Prostate gland (tissue), 2 donors: ENCODE data around the gene PTPN7. TPM values are rescaled to one million over a fixed set of nuclear protein-coding genes. Genes with fewer than 3 reads are reported as not detected.

Source experiments
- DNase-seq: peaks from one replicate; pipeline ENCODE4 v3.0.0-alpha.2; 2019; ENCODE audit warnings: low spot score
- H3K27ac ChIP-seq, 2 donors: fragments of 200-600 bp; sonication (generic); 2 replicates each; pipeline ENCODE4 v1.5.1; 2017 to 2019
- H3K27me3 ChIP-seq: fragments of 200-600 bp; sonication (generic); replicated peaks from 2 replicates; pipeline ENCODE4 v1.5.1; 2019; ENCODE audit not compliant: insufficient read depth
- H3K36me3 ChIP-seq, 2 donors: fragments of 200-600 bp; sonication (generic); 1 replicate in 1 of 2; 2 replicates in 1 of 2; pipeline versions ENCODE4 v1.5.1 to v1.8.1; 2017 to 2019
- H3K4me1 ChIP-seq: fragments of 200-600 bp; sonication (generic); replicated peaks from 2 replicates; pipeline ENCODE4 v1.5.1; 2019
- H3K4me3 ChIP-seq, 2 donors: fragments of 200-600 bp; sonication (generic); 2 replicates each; pipeline ENCODE4 v1.5.1; 2017 to 2019
- H3K9me3 ChIP-seq: fragments of 200-600 bp; sonication (generic); 2 replicates; pipeline ENCODE4 v1.5.1; 2017
- CTCF ChIP-seq, 4 experiments: fragments of 200-600 bp in 2 of 4; fragments of 450-650 bp in 2 of 4; sonication (generic) in 2 of 4; IDR thresholded peaks; 1 replicate in 3 of 4; 2 replicates in 1 of 4; pipeline ENCODE4 v1.5.1; 2016 to 2019; ENCODE audit warnings: antibody characterized with exemption in 4 of 4, mild to moderate bottlenecking in 2 of 4, moderate library complexity in 2 of 4
- POLR2A ChIP-seq: fragments of 450-650 bp; IDR thresholded peaks from one replicate; pipeline ENCODE4 v1.6.1; 2016; ENCODE audit warnings: antibody characterized with exemption, mild to moderate bottlenecking
- POLR2AphosphoS5 ChIP-seq: sonication (generic); formaldehyde crosslinking; IDR thresholded peaks from one replicate; pipeline ENCODE4 v1.6.1; 2017; ENCODE audit warnings: antibody characterized with exemption
- WGBS: methylation state at CpG from one replicate; pipeline ENCODE4 v1.1.5; 2018; 5-methylcytosine and 5-hydroxymethylcytosine counted together
- intact Hi-C: fragments of 100-400 bp; cut with DNase I; formaldehyde crosslinking; loops from one replicate; pipeline ENCODE4 v1.14.2; 2022
- total RNA-seq, 2 donors: library from RNA; depleted of rRNA; stranded (reverse); fragments of >200 nt; gene quantifications; one replicate each; pipeline ENCODE4 v1.1.0, GENCODE V29; 2016

The PTPN7 gene
- total RNA-seq, 2 donors from 2014 or later, result 0.73 to 61.8 TPM

GRCh38 chr1:202157945-202158344, 2.5 kb downstream of the PTPN7 start:
- Histone ChIP-seq H3K4me3 (no peak overlapping the region), H3K4me1 (no peaks in the 10 kb centered on the region), H3K27ac (no peak overlapping the region), H3K27me3 (no peaks in the 10 kb centered on the region), H3K9me3 (no peaks in the 10 kb centered on the region), H3K36me3 (no peaks in the 10 kb centered on the region)
- intact Hi-C loops, result no loop called here
- TF ChIP-seq POLR2A, result no peak
- TF ChIP-seq CTCF (IDR thresholded peaks at IDR 0.05), result no peak
- no peak for TF ChIP-seq POLR2AphosphoS5
- 94% methylated on average over 10 of the region's 10 CpGs for WGBS
- no peak for DNase-seq

- no peaks in the 10 kb centered on the region for H3K9me3 ChIP-seq
- DNase-seq, result no peak
- no peaks in the 10 kb centered on the region for H3K36me3 ChIP-seq
- H3K27me3 ChIP-seq, result no peaks in the 10 kb centered on the region
- TF ChIP-seq POLR2AphosphoS5 (no peak), POLR2A (no peak), CTCF (IDR thresholded peaks at IDR 0.05) (no peak)
- WGBS, result 92% methylated on average over 8 of the region's 8 CpGs
- H3K27ac ChIP-seq, result no peak overlapping the region
- intact Hi-C loops, result no loop called here
- H3K4me3 ChIP-seq, result no peak overlapping the region
- no peaks in the 10 kb centered on the region for H3K4me1 ChIP-seq
Observed at GRCh38 chr1:202156590-202156989, 3.8 kb downstream of the PTPN7 start.

GRCh38 chr1:202155478-202156021, 4.9 kb downstream of the PTPN7 start:
- no peaks in the 10 kb centered on the region for H3K27me3 ChIP-seq
- H3K36me3 ChIP-seq, result no peaks in the 10 kb centered on the region
- intact Hi-C loops, result no loop called here
- no peak overlapping the region for H3K4me3 ChIP-seq
- WGBS, result 30% methylated on average over 8 of the region's 8 CpGs
- TF ChIP-seq CTCF (IDR thresholded peaks at IDR 0.05) (no peak), POLR2A (no peak), POLR2AphosphoS5 (no peak)
- no peaks in the 10 kb centered on the region for H3K4me1 ChIP-seq
- no peak overlapping the region for H3K27ac ChIP-seq
- no peak for DNase-seq
- no peaks in the 10 kb centered on the region for H3K9me3 ChIP-seq

- DNase-seq, result no peak
Observed at GRCh38 chr1:202154766-202155477, 5.5 kb downstream of the PTPN7 start.

More at GRCh38 chr1:202154766-202155477, 5.5 kb downstream of the PTPN7 start:
- H3K4me1 ChIP-seq, result no peaks in the 10 kb centered on the region
- H3K27me3 ChIP-seq, result no peaks in the 10 kb centered on the region
- no peaks in the 10 kb centered on the region for H3K36me3 ChIP-seq
- H3K27ac ChIP-seq, result no peak overlapping the region
- WGBS, result 40% methylated on average over 11 of the region's 11 CpGs
- no peak overlapping the region for H3K4me3 ChIP-seq
- intact Hi-C loops, result no loop called here
- TF ChIP-seq CTCF (IDR thresholded peaks at IDR 0.05) (peak in 2 of 4 experiments; percentile 20 to 31), POLR2AphosphoS5 (no peak), POLR2A (no peak)
- no peaks in the 10 kb centered on the region for H3K9me3 ChIP-seq
